Activated T-helper 1 cell treated with Interleukin-2 at 50 U/mL for 16 hours (primary cell): ENCODE results near the gene PELI1.

Experiments used
- DNase-seq: peaks from one replicate; pipeline ENCODE4 v3.0.0-alpha.2; 2020; ENCODE audit warnings: low read depth

Gene PELI1

GRCh38 chr2:64153811-64154210 is 9.6 kb upstream of the PELI1 start:
- DNase-seq = no peak

GRCh38 chr2:64151476-64151875 is 7.3 kb upstream of the PELI1 start:
- no peak for DNase-seq

DNA sequence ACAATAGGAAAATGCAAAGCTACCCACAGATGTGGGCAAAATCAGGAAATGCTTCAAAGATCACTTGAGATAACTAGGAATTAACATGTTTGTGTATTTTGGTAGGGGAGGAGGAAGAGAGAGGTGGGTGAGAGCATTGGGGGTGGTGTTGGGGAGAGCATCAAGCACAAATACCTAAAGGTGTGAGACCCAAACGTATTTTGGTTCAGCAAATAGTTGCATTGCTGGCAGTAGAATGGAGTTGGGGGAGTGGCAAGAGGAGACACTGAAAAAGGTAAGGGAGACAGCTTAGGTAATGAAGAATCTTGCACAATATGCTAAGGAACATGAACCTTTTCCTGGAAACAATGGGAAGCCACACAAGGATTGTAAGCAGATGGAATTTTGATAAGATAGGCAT is 1.5 kb upstream of the PELI1 start:
- no peak for DNase-seq

DNA sequence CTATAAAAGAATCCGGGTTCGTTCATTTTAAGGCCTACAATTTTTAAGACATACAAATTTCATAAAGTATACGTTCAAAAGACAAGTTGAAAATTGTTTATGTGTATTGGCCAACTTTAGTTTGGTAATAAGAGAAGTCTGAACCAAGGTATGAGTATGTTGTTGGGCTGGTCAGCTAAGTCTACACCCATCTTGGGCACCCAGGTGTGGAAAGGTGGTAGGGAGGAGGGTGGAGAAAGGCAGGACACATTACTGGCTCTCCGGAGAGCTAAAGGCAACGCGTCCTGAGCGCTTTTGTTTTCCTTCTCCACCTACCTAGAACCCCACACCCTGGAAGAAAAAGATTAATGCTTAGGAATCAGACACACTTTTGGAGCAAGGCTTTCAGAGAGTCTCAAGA is 899 bp upstream of the PELI1 start:
- DNase-seq = no peak

GRCh38 chr2:64143169-64144056 is 807 bp downstream of the PELI1 start:
- DNase-seq = peak; percentile 17

GRCh38 chr2:64142741-64143168 is 1.5 kb downstream of the PELI1 start:
- DNase-seq = no peak

- no peak for DNase-seq
Observed at GRCh38 chr2:64141674-64142405, 2.4 kb downstream of the PELI1 start.

DNA sequence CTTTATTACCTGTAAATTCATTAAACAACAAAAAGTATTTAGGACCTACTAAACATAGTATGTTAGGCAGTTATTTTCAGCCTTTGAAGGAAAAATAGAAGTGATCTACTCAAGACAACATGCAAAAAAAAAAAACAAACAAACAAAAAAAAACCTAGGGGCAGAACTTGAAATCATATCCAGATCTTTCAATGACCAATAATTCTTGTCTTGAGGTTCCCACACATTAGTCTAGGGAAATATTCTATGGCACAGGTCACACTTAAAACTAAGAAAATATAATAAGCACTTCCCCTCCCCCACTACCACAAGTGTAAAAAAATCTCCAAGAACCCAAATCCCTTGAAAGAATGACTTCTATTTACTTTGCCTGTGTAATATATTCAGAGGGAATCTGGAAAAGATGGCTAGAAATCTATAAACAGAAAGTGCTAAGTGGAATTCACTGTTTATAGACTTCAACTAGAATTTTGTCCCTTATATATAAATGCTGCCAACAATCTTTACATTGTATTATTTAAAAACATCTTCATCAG is 3.5 kb downstream of the PELI1 start:
- no peak for DNase-seq

DNA sequence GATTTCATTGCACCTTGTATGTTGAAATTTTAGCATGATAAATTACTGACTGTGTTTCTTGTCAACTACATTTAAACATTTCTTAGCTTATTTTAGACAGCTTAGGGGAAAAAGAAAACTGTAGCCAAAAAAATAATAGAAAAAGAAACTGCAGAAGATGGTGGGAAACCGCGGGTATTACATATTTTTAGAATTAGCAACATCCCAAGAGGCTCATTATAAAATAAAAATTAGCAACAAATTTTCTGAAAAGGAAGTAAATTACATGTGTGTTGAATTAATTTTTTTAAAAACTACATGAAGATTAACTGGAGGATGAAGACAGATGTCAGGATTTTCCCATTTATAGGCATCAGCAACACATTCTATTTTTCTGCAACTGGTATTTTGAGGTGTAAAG is 4.3 kb downstream of the PELI1 start:
- DNase-seq = no peak

GRCh38 chr2:64137996-64138395 is 6.2 kb downstream of the PELI1 start:
- DNase-seq = no peak

DNA sequence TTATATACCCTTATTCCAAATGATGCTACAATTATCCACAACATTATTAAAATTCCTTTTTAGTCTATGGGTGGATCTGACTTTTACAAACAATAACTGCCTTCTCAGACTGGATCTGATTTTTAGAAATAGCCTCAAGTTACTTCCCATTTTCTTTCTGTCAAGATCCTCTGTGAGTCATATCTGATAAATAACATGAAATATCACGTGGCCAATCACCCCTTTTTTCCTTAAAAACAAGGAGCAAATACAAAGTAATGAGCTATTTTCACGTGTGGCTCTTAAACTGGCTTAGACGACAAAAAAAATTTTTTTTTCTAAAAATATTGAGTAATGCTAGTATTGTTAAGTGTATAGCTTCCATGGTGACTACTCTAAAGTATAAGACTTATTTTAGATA is 6.7 kb downstream of the PELI1 start:
- DNase-seq = no peak

DNA sequence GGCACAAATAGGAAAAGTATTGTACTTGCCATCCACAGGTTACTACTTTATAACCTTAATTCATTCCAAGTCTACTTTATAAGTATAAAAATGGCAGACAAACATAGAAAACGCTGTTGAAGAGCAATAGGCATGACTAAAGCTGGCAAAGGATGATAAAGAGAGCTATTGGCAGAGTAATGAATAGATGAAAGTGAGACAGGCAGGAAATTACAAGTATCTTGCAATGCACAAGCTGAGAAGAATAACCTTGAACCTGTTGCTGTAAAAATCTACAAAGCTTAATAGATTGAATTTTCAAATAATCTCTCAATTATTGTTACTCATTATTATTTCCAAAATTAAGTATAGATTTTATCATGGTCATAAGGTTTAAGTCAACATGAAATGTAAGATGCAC is 8.8 kb downstream of the PELI1 start:
- DNase-seq = no peak

DNA sequence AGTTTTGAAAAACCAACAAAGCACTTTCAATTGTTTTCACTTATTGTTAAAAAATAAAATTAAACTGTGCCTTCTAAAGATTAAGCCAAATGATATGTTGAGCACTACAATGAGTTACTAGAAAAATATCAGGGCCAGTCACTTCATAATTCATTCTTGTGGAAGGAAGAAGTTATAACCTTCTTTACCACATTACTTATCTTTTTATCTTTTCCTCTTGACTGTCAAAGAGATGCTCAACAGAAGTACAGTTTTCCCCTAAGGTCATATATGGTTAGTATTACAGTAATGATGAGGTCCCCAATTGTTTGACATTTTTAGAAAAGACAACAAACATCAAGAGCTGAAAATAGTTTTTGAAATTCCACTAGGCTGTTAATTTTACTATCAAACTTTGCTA is 9.4 kb downstream of the PELI1 start:
- no peak for DNase-seq

- DNase-seq = no peak
Observed at GRCh38 chr2:64133828-64134227, 10.4 kb downstream of the PELI1 start.

DNA sequence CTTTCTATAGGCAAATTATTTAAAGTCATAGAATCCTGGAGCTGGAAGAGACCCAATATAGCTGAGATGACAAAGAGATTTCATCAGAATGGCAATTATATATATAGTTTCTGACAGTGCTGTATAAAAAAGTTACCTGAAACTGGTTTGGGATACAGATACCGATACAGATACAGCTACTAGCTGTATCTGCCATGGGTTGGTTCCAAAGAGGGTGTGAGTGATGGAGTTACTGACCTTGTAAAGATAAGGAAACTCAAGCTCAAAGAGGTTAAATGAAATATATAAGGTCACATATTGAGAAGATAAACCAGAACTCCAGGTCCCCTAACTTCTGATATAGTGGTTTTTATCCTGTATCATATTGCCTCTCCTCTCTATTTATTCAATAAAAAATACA is 10.9 kb downstream of the PELI1 start:
- DNase-seq = no peak

DNA sequence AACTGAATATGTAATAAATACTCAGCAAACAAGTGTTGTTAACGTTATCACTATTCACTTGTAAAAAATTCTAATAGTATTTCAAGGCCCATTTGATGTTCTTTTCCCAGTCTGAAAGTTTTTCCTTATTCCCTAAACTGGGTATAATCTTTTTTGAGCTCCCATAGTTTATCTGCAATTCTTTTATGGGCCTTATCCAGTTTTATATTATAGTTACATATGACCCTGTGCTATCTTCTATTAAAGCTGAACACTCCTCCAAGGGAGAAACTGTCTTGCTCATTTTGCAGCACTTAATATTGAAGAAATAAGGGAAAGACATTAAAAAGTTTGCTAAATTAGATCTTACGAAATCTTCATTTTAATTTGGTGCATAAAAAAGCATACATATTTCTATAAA is 13.9 kb downstream of the PELI1 start:
- DNase-seq = no peak

DNA sequence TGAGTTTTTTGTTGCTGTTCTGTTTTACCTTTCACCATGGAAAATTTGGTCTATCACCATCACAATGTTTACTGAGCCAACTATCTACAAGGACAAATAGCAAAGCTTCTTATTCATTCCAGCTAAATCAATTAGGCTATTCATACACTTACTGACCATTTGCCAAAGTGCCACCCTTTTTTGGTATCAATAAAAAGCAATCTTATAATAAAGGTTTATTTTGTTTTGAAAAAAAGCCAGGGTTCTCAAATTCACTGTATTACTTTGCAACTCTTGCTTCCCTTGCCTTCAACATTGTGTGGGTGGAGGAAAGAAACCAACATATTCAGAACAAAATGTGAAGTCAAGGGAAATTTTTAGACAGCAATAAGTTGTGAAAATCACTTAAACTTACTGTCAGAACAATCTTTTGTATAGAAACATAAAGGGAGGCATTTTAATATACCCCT is 15.3 kb downstream of the PELI1 start:
- no peak for DNase-seq

GRCh38 chr2:64128406-64128805 is 15.8 kb downstream of the PELI1 start:
- DNase-seq = no peak

DNA sequence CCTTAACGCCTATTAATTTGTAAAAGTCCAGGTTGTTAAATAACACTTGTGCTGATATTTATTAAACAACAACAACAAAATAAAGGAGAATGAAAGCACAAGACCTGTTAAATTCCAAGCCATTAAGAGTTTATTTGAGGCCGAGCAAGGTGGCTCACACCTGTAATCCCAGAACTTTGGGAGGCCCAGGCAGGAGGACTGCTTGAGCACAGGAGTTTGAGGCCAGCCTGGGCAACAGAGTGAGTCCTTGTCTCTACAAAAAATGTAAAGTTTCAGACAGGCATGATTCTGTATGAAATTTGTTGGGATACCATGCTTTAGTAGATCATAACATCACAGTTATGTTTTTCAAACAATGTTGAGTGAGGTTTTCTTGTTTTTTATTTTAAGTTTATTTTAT is 17.1 kb downstream of the PELI1 start:
- no peak for DNase-seq

- DNase-seq = no peak
Observed at GRCh38 chr2:64126601-64127000, 17.6 kb downstream of the PELI1 start.

GRCh38 chr2:64124571-64124970 is 19.6 kb downstream of the PELI1 start:
- DNase-seq = no peak

DNA sequence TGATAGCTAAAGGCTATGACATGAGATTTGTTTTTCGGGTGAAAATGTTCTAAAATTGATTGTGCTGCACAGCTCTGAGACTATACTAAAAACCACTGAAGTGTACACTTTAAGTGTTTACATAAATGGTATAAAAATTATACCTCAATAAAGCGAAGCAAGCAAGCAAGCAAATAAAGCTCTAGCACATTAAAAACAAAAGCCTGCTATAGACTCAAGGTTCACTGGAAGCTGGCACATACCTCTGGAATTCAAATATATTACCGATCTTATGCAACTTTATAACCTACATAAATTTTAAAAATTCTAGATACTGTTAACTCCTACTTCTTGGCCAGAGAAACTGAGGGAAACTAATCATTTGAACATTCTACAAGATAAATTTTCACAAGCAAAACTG is 20.1 kb downstream of the PELI1 start:
- no peak for DNase-seq

DNA sequence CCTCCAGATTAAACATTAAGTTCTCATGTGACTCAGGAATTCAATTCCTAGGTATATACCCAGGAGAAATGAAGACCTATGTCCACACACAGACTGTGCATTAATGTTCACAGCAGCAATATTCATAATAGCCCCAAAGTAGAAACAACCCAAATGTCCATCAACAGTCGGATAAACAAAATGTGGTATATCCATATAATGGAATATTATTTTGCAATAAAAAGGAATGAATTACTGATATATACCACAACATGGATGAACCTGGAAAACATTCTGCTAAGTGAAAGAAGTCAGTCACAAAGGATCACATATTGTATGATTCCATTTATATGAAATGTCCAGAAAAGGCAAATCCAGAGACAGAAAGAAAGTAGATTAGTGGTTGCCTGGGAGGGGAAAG is 20.5 kb downstream of the PELI1 start:
- DNase-seq = no peak
